KOPT-K1 (cell line): Measurements from ENCODE around the gene TMEM255B.

Experiments used
- H3K27ac ChIP-seq: fragments of 200-600 bp; sonication (generic); 2 replicates; pipeline ENCODE4 v1.5.1; 2016; ENCODE audit warnings: antibody characterized with exemption, mild to moderate bottlenecking, low read depth, low read length; ENCODE audit not compliant: poor library complexity, severe bottlenecking
- H3K36me3 ChIP-seq: fragments of 200-600 bp; sonication (generic); 2 replicates; pipeline ENCODE4 v1.5.1; 2017; ENCODE audit warnings: antibody characterized with exemption, mild to moderate bottlenecking, low read length, moderate library complexity; ENCODE audit not compliant: insufficient read depth
- H3K9me3 ChIP-seq: fragments of 200-600 bp; sonication (generic); 2 replicates; pipeline ENCODE4 v1.5.1; 2017; ENCODE audit warnings: antibody characterized with exemption, low read length, mild to moderate bottlenecking; ENCODE audit not compliant: insufficient read depth, poor library complexity, severe bottlenecking

The TMEM255B gene

GRCh38 chr13:113804017-113804702 lies 45.1 kb downstream of the TMEM255B start:
- Histone ChIP-seq H3K9me3 (peaks cover 25% of the 10 kb centered on the region), H3K27ac (no peak overlapping the region)

GRCh38 chr13:113804703-113805430 lies 45.8 kb downstream of the TMEM255B start:
- H3K36me3 ChIP-seq = no peaks in the 10 kb centered on the region
- peaks cover 32% of the 10 kb centered on the region for H3K9me3 ChIP-seq
- no peak overlapping the region for H3K27ac ChIP-seq

More at GRCh38 chr13:113804017-113804702, 45.1 kb downstream of the TMEM255B start:
- H3K36me3 ChIP-seq = no peaks in the 10 kb centered on the region

GRCh38 chr13:113805431-113806103 lies 46.5 kb downstream of the TMEM255B start:
- H3K27ac ChIP-seq = no peak overlapping the region
- no peaks in the 10 kb centered on the region for H3K36me3 ChIP-seq
- H3K9me3 ChIP-seq = peaks cover 38% of the 10 kb centered on the region

GRCh38 chr13:113806104-113806471 lies 47.1 kb downstream of the TMEM255B start:
- Histone ChIP-seq H3K36me3 (no peaks in the 10 kb centered on the region), H3K9me3 (peaks cover 39% of the 10 kb centered on the region), H3K27ac (no peak overlapping the region)

GRCh38 chr13:113806526-113806925 lies 47.5 kb downstream of the TMEM255B start:
- peaks cover 39% of the 10 kb centered on the region for H3K9me3 ChIP-seq
- no peak overlapping the region for H3K27ac ChIP-seq
- no peaks in the 10 kb centered on the region for H3K36me3 ChIP-seq

GRCh38 chr13:113808058-113808834 lies 49.2 kb downstream of the TMEM255B start:
- Histone ChIP-seq H3K9me3 (peaks cover 39% of the 10 kb centered on the region), H3K36me3 (no peaks in the 10 kb centered on the region), H3K27ac (no peak overlapping the region)

- Histone ChIP-seq H3K9me3 (peaks cover 39% of the 10 kb centered on the region), H3K36me3 (no peaks in the 10 kb centered on the region), H3K27ac (no peak overlapping the region)
Observed at GRCh38 chr13:113809934-113810333, 50.9 kb downstream of the TMEM255B start.

- Histone ChIP-seq H3K27ac (no peak overlapping the region), H3K9me3 (peaks cover 39% of the 10 kb centered on the region), H3K36me3 (no peaks in the 10 kb centered on the region)
Observed at GRCh38 chr13:113810640-113811039, 51.6 kb downstream of the TMEM255B start.

GRCh38 chr13:113811081-113811928 lies 52.3 kb downstream of the TMEM255B start:
- no peak overlapping the region for H3K27ac ChIP-seq
- H3K36me3 ChIP-seq = no peaks in the 10 kb centered on the region
- peaks cover 39% of the 10 kb centered on the region for H3K9me3 ChIP-seq

GRCh38 chr13:113812178-113813040 lies 53.4 kb downstream of the TMEM255B start:
- Histone ChIP-seq H3K27ac (no peak overlapping the region), H3K9me3 (peaks cover 32% of the 10 kb centered on the region), H3K36me3 (no peaks in the 10 kb centered on the region)

GRCh38 chr13:113813070-113813748 lies 54.2 kb downstream of the TMEM255B start:
- Histone ChIP-seq H3K9me3 (peaks cover 24% of the 10 kb centered on the region), H3K27ac (no peak overlapping the region), H3K36me3 (no peaks in the 10 kb centered on the region)

- Histone ChIP-seq H3K9me3 (peaks cover 17% of the 10 kb centered on the region), H3K36me3 (no peaks in the 10 kb centered on the region), H3K27ac (no peak overlapping the region)
Observed at GRCh38 chr13:113813749-113814434, 54.9 kb downstream of the TMEM255B start.

GRCh38 chr13:113814435-113814821 lies 55.4 kb downstream of the TMEM255B start:
- peaks cover 12% of the 10 kb centered on the region for H3K9me3 ChIP-seq
- H3K36me3 ChIP-seq = no peaks in the 10 kb centered on the region
- no peak overlapping the region for H3K27ac ChIP-seq
